MM.1S (cell line): ENCODE measurements around the gene CCSER1.
"Not testable (repeated sequence)": the region's sequence is repeated elsewhere in the genome, so short reads cannot be mapped to it uniquely, and the experiment has no call there.

ENCODE experiments used
- DNase-seq: peaks from one replicate; pipeline ENCODE4 v3.0.0-alpha.2; 2015
- H2AFZ ChIP-seq: fragments of 300-600 bp; sonication (generic); 2 replicates; pipeline ENCODE4 v1.6.0; 2016; ENCODE audit warnings: antibody characterized with exemption, low read length
- H3F3A ChIP-seq: fragments of 300-600 bp; sonication (generic); 2 replicates; pipeline ENCODE4 v1.6.1; 2016; ENCODE audit warnings: mild to moderate bottlenecking, antibody characterized with exemption, low read length, moderate library complexity, mixed read lengths; ENCODE audit not compliant: insufficient read depth
- H3K27ac ChIP-seq: fragments of 300-600 bp; sonication (generic); 2 replicates; pipeline ENCODE4 v1.5.1; 2016; ENCODE audit warnings: mild to moderate bottlenecking, low read length
- H3K27me3 ChIP-seq: fragments of 300-600 bp; sonication (generic); replicated peaks from 2 replicates; pipeline ENCODE4 v1.6.0; 2016; ENCODE audit warnings: low read length; ENCODE audit not compliant: insufficient read depth
- H3K36me3 ChIP-seq: fragments of 300-600 bp; sonication (generic); replicated peaks from 2 replicates; pipeline ENCODE4 v1.6.1; 2016; ENCODE audit warnings: mild to moderate bottlenecking, low read length, mixed read lengths; ENCODE audit not compliant: insufficient read depth
- H3K4me1 ChIP-seq: fragments of 300-600 bp; sonication (generic); 2 replicates; pipeline ENCODE4 v1.6.1; 2016; ENCODE audit warnings: low read length, mixed read lengths
- H3K4me2 ChIP-seq: fragments of 300-600 bp; sonication (generic); 2 replicates; pipeline ENCODE4 v1.6.0; 2016; ENCODE audit warnings: low read depth, low read length
- H3K4me3 ChIP-seq: fragments of 300-600 bp; sonication (generic); 2 replicates; pipeline ENCODE4 v1.5.1; 2016; ENCODE audit warnings: low read length, mixed read lengths
- H3K79me2 ChIP-seq: fragments of 300-600 bp; sonication (generic); 2 replicates; pipeline ENCODE4 v1.6.1; 2016; ENCODE audit warnings: mixed run types, low read length, mixed read lengths
- H3K9ac ChIP-seq: fragments of 300-600 bp; sonication (generic); 2 replicates; pipeline ENCODE4 v1.6.1; 2016; ENCODE audit warnings: low read length, mixed read lengths
- H3K9me2 ChIP-seq: fragments of 300-600 bp; sonication (generic); replicated peaks from 2 replicates; pipeline ENCODE4 v1.6.1; 2016; ENCODE audit warnings: mild to moderate bottlenecking, low read length, mixed read lengths; ENCODE audit not compliant: insufficient read depth
- H3K9me3 ChIP-seq: fragments of 300-600 bp; sonication (generic); replicated peaks from 2 replicates; pipeline ENCODE4 v1.6.1; 2016; ENCODE audit warnings: mild to moderate bottlenecking, low read length, mixed read lengths; ENCODE audit not compliant: insufficient read depth
- H4K20me1 ChIP-seq: fragments of 300-600 bp; sonication (generic); 2 replicates; pipeline ENCODE4 v1.6.1; 2016; ENCODE audit warnings: mild to moderate bottlenecking, low read length, moderate library complexity, mixed read lengths; ENCODE audit not compliant: insufficient read depth
- EZH2 ChIP-seq: fragments of 300-600 bp; sonication (generic); optimal IDR thresholded peaks from 2 replicates; pipeline ENCODE3; 2017; ENCODE audit warnings: low read depth, mild to moderate bottlenecking, antibody characterized with exemption, low read length, mixed read lengths
- EZH2phosphoT487 ChIP-seq: fragments of 300-600 bp; sonication (generic); IDR thresholded peaks from 2 replicates; pipeline ENCODE4 v1.6.1; 2018; ENCODE audit warnings: antibody characterized with exemption, low read length
- TF ChIP-seq, protein P1 (sequence below): fragments of 300-600 bp; sonication (generic); IDR thresholded peaks from 2 replicates; pipeline ENCODE4 v1.5.1; 2016; ENCODE audit warnings: antibody characterized with exemption, low read length, mixed read lengths

The CCSER1 gene

DNA sequence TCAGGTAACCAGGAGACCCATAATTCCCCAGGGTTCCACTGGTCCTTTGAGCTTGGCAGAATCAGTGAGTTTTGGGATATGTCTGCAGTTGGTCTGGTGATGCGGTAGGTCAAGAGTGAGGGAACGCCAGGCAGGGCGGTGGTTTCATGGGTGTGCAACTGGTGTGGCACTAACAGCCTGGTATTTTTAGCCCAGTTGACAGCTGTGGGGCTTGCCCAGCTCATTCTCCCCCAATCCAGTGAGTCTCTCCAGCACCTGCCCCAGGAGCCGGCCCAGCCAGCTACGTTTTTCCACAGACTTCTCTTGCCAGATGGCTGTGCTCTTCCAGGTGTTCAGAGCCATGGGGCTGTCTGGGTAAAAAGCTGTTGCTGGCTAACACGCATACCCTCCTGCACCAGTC lies 1019.9 kb downstream of the CCSER1 start:
- Histone ChIP-seq H3K4me1 (no peaks in the 10 kb centered on the region), H3K4me3 (no peak overlapping the region), H3K27me3 (no peaks in the 10 kb centered on the region), H3K27ac (no peak overlapping the region), H2AFZ (no peak overlapping the region), H3K9ac (no peak overlapping the region), H3K9me3 (no peaks in the 10 kb centered on the region), H3F3A (no peaks in the 10 kb centered on the region), H3K9me2 (no peaks in the 10 kb centered on the region), H3K79me2 (no peaks in the 10 kb centered on the region), H4K20me1 (no peaks in the 10 kb centered on the region), H3K4me2 (no peak overlapping the region), H3K36me3 (no peaks in the 10 kb centered on the region)
- TF ChIP-seq EZH2phosphoT487 (no peak), EZH2 (no peak)
- TF ChIP-seq, protein P1, sequence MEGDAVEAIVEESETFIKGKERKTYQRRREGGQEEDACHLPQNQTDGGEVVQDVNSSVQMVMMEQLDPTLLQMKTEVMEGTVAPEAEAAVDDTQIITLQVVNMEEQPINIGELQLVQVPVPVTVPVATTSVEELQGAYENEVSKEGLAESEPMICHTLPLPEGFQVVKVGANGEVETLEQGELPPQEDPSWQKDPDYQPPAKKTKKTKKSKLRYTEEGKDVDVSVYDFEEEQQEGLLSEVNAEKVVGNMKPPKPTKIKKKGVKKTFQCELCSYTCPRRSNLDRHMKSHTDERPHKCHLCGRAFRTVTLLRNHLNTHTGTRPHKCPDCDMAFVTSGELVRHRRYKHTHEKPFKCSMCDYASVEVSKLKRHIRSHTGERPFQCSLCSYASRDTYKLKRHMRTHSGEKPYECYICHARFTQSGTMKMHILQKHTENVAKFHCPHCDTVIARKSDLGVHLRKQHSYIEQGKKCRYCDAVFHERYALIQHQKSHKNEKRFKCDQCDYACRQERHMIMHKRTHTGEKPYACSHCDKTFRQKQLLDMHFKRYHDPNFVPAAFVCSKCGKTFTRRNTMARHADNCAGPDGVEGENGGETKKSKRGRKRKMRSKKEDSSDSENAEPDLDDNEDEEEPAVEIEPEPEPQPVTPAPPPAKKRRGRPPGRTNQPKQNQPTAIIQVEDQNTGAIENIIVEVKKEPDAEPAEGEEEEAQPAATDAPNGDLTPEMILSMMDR: no peak
- no peak for DNase-seq

DNA sequence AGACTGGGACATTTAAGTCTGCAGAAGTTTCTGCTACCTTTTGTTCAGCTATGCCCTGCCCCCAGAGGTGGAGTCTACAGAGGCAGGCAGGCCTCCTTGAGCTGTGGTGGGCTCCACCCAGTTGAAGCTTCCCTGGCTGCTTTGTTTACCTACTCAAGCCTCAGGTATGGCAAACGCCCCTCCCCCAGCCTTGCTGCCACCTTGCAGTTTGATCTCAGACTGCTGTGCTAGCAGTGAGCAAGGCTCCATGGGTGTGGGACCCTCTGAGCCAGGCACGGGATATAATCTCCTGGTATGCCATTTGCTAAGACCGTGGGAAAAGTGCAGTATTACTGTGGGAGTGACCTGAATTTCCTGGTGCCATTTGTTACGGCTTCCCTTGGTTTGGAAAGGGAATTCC lies 1026.8 kb downstream of the CCSER1 start:
- not testable (repeated sequence) for H3K27ac ChIP-seq, H3K79me2 ChIP-seq, H3K36me3 ChIP-seq, H3K9ac ChIP-seq, H3K4me1 ChIP-seq, H4K20me1 ChIP-seq, DNase-seq, H2AFZ ChIP-seq, H3F3A ChIP-seq, H3K9me2 ChIP-seq, H3K9me3 ChIP-seq, H3K4me2 ChIP-seq, H3K27me3 ChIP-seq, H3K4me3 ChIP-seq

DNA sequence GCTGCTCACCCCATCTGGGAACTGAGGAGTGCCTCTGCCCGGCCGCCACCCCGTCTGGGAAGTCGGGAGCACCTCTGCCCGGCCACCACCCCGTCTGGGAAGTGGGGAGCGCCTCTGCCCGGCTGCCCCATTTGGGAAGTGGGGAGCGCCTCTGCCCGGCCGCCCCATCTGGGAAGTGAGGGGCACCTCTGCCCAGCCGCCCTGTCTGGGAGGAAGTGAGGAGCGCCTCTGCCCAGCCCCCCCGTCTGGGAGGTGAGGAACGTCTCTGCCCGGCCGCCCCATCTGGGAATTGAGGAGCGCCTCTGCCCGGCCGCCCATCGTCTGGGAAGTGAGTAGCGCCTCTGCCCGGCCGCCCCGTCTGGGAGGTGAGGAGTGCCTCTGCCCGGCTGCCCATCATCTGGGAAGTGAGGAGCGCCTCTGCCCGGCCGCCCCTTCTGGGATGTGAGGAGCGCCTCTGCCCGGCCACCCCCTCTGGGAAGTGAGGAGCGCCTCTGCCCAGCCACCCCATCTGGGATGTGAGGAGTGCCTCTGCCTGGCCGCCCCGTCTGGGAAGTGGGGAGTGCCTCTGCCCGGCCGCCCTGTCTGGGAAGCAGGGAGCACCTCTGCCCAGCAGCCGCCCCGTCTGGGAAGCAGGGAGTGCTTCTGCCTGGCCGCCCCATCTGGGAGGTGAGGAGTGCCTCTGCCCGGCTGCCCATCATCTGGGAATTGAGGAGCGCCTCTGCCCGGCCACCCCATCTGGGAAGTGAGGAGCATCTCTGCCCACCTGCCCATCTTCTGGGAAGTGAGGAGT lies 1040.9 kb downstream of the CCSER1 start:
- H3K4me2 ChIP-seq, H3K9ac ChIP-seq, H3K79me2 ChIP-seq, H3K4me1 ChIP-seq, H3K27ac ChIP-seq, H3K9me2 ChIP-seq, H3K4me3 ChIP-seq, H3F3A ChIP-seq, H2AFZ ChIP-seq, DNase-seq, H3K36me3 ChIP-seq, H3K9me3 ChIP-seq, H4K20me1 ChIP-seq, H3K27me3 ChIP-seq: not testable (repeated sequence)

DNA sequence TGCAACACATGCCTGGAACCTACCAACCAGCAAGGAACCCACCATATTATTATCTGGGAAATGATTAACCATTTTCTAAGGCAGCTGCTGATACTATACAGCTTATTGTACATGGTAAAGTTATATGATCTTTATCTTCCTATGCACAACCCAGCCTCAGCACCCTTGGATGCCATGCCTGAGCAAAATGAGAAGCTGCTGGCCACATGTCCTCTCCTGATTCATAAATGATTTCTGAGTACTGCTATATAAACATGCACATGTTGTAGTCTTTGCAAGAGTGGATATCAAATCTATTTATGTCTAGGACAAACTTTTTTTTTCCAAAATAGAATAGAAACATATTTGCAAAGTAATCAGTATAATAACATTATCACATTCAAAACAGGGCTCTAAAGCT lies 1043.6 kb downstream of the CCSER1 start:
- no peak overlapping the region for H3K4me3 ChIP-seq
- H3K27me3 ChIP-seq: no peaks in the 10 kb centered on the region
- H2AFZ ChIP-seq: no peak overlapping the region
- H3K4me1 ChIP-seq: no peaks in the 10 kb centered on the region
- no peak overlapping the region for H3K4me2 ChIP-seq
- no peaks in the 10 kb centered on the region for H3K79me2 ChIP-seq
- no peaks in the 10 kb centered on the region for H3K36me3 ChIP-seq
- no peak overlapping the region for H3K27ac ChIP-seq
- no peak for TF ChIP-seq EZH2phosphoT487
- TF ChIP-seq, protein P1: no peak
- DNase-seq: no peak
- no peaks in the 10 kb centered on the region for H3K9me2 ChIP-seq
- H3F3A ChIP-seq: no peaks in the 10 kb centered on the region
- no peaks in the 10 kb centered on the region for H3K9me3 ChIP-seq
- no peaks in the 10 kb centered on the region for H4K20me1 ChIP-seq
- no peak overlapping the region for H3K9ac ChIP-seq
